ENCODE data around the gene CDH11. TPM values are rescaled to one million over a fixed set of nuclear protein-coding genes. Genes with fewer than 3 reads are reported as not detected.

Gene CDH11
- total and polyA plus RNA-seq, 10 of the 15 experiments (the other 5 are each of a cell fraction or from before 2014, with no cell fraction given) = 0.31 to 9.7 (median 0.87) TPM

DNA sequence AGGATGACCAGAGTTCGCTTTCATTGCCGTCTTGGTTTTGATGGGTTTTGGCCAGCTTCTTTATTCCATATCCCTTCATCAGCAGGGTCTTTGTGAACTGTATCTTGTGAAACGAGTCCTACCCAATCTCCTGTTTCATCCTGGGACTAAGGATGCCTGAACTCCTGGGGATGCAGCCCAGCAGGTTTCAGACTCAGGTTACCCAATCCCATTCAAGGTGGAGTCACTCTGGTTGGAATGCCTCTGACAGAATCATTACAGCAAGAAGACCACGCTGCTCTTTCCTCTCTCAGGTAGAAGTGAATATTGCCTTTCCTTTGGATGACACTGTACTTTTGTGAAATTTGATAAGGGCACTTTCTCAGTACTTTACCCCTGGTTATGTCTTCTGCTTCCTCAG lies 98.1 kb downstream of the CDH11 start:
- no peak for DNase-seq (ENCODE audit: low read depth, low spot score)
- no peaks in the 10 kb centered on the region for H3K27me3 ChIP-seq (replicated peaks in 1 of 2; ENCODE audit: control insufficient read depth in 2 of 2, insufficient read depth in 2 of 2, low read length in 1 of 2)
- H3K79me2 ChIP-seq (ENCODE audit: control insufficient read depth, insufficient read depth, low read length) = no peaks in the 10 kb centered on the region
- BruUV-seq (replicated peaks) = no TSS peak
- H2AFZ ChIP-seq (ENCODE audit: control insufficient read depth, low read depth, low read length) = no peak overlapping the region
- no peaks in the 10 kb centered on the region for H3K9me3 ChIP-seq (replicated peaks; ENCODE audit: control insufficient read depth, insufficient read depth, low read length)
- H3K4me3 ChIP-seq = no peak overlapping the region
- intact Hi-C loops (cut with micrococcal nuclease; ENCODE audit: unreplicated experiment) (no loop called here), in situ Hi-C loops (cut with MboI) (no loop called here)
- no peaks in the 10 kb centered on the region for H3K4me1 ChIP-seq (ENCODE audit: control insufficient read depth, insufficient read depth, low read length)
- WGBS (ENCODE audit: insufficient coverage, insufficient replicate concordance, low lambda C conversion rate, missing lambda C conversion rate) = 39% methylated on average over 4 of the region's 4 CpGs
- ChIA-PET SMC1A (ENCODE audit: uncharacterized antibody, unreplicated experiment) (interaction anchor here (1.4 kb wide), 1 partner anchor 8 kb away, joined by 5 read pairs; no protein-coding TSS in a partner anchor), CTCF (no interaction called here), RAD21 (ENCODE audit: unreplicated experiment) (no interaction called here), POLR2A (no interaction called here)
- H3K36me3 ChIP-seq (ENCODE audit: control insufficient read depth in 2 of 2, insufficient read depth in 2 of 2, low read length in 1 of 2) = no peaks in the 10 kb centered on the region
- no peak for ATAC-seq
- no peak overlapping the region for H3K9ac ChIP-seq (ENCODE audit: control insufficient read depth, insufficient read depth, low read length)
- H3K4me2 ChIP-seq (ENCODE audit: control insufficient read depth, insufficient read depth) = no peak overlapping the region
- FAIRE-seq = no peak
- H3K27ac ChIP-seq (ENCODE audit: control insufficient read depth, insufficient read depth) = no peak overlapping the region
- H4K20me1 ChIP-seq (ENCODE audit: control insufficient read depth, insufficient read depth) = no peaks in the 10 kb centered on the region
- TF ChIP-seq NR2F1 (conservative IDR thresholded peaks at IDR 0.05) = no peak
- no peak for TF ChIP-seq IRF5 (IDR thresholded peaks at IDR 0.05; ENCODE audit: borderline replicate concordance)
- no peak for TF ChIP-seq EED (IDR thresholded peaks at IDR 0.05; ENCODE audit: low read depth)
- TF ChIP-seq NFXL1 (IDR thresholded peaks at IDR 0.05; ENCODE audit: borderline replicate concordance) = no peak
- TF ChIP-seq IRF4 (IDR thresholded peaks at IDR 0.05; ENCODE audit: low read depth, low read length) = no peak
- no peak for TF ChIP-seq ATF7 (IDR thresholded peaks at IDR 0.05; ENCODE audit: low read depth)
- TF ChIP-seq NFYB (IDR thresholded peaks at IDR 0.05; ENCODE audit: insufficient read depth, low read depth, low read length) = no peak
- TF ChIP-seq FOXK2 (IDR thresholded peaks at IDR 0.05) = no peak
- TF ChIP-seq, protein P1, sequence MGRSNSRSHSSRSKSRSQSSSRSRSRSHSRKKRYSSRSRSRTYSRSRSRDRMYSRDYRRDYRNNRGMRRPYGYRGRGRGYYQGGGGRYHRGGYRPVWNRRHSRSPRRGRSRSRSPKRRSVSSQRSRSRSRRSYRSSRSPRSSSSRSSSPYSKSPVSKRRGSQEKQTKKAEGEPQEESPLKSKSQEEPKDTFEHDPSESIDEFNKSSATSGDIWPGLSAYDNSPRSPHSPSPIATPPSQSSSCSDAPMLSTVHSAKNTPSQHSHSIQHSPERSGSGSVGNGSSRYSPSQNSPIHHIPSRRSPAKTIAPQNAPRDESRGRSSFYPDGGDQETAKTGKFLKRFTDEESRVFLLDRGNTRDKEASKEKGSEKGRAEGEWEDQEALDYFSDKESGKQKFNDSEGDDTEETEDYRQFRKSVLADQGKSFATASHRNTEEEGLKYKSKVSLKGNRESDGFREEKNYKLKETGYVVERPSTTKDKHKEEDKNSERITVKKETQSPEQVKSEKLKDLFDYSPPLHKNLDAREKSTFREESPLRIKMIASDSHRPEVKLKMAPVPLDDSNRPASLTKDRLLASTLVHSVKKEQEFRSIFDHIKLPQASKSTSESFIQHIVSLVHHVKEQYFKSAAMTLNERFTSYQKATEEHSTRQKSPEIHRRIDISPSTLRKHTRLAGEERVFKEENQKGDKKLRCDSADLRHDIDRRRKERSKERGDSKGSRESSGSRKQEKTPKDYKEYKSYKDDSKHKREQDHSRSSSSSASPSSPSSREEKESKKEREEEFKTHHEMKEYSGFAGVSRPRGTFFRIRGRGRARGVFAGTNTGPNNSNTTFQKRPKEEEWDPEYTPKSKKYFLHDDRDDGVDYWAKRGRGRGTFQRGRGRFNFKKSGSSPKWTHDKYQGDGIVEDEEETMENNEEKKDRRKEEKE (IDR thresholded peaks at IDR 0.05) = no peak
- no peak for TF ChIP-seq BACH1 (IDR thresholded peaks at IDR 0.05; ENCODE audit: borderline replicate concordance)
- TF ChIP-seq CREM (IDR thresholded peaks at IDR 0.05; ENCODE audit: low read depth) = no peak
- TF ChIP-seq TARDBP (IDR thresholded peaks at IDR 0.05; ENCODE audit: borderline replicate concordance) = no peak
- no peak for TF ChIP-seq WRNIP1 (IDR thresholded peaks at IDR 0.05; ENCODE audit: borderline replicate concordance, low read depth, low read length)
- no peak for TF ChIP-seq MEF2B (IDR thresholded peaks at IDR 0.05; ENCODE audit: partially characterized antibody, poor library complexity, severe bottlenecking)
- TF ChIP-seq, protein P2, sequence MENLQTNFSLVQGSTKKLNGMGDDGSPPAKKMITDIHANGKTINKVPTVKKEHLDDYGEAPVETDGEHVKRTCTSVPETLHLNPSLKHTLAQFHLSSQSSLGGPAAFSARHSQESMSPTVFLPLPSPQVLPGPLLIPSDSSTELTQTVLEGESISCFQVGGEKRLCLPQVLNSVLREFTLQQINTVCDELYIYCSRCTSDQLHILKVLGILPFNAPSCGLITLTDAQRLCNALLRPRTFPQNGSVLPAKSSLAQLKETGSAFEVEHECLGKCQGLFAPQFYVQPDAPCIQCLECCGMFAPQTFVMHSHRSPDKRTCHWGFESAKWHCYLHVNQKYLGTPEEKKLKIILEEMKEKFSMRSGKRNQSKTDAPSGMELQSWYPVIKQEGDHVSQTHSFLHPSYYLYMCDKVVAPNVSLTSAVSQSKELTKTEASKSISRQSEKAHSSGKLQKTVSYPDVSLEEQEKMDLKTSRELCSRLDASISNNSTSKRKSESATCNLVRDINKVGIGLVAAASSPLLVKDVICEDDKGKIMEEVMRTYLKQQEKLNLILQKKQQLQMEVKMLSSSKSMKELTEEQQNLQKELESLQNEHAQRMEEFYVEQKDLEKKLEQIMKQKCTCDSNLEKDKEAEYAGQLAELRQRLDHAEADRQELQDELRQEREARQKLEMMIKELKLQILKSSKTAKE (IDR thresholded peaks at IDR 0.05; ENCODE audit: low read depth, poor library complexity, severe bottlenecking) = no peak
- TF ChIP-seq, protein P3, sequence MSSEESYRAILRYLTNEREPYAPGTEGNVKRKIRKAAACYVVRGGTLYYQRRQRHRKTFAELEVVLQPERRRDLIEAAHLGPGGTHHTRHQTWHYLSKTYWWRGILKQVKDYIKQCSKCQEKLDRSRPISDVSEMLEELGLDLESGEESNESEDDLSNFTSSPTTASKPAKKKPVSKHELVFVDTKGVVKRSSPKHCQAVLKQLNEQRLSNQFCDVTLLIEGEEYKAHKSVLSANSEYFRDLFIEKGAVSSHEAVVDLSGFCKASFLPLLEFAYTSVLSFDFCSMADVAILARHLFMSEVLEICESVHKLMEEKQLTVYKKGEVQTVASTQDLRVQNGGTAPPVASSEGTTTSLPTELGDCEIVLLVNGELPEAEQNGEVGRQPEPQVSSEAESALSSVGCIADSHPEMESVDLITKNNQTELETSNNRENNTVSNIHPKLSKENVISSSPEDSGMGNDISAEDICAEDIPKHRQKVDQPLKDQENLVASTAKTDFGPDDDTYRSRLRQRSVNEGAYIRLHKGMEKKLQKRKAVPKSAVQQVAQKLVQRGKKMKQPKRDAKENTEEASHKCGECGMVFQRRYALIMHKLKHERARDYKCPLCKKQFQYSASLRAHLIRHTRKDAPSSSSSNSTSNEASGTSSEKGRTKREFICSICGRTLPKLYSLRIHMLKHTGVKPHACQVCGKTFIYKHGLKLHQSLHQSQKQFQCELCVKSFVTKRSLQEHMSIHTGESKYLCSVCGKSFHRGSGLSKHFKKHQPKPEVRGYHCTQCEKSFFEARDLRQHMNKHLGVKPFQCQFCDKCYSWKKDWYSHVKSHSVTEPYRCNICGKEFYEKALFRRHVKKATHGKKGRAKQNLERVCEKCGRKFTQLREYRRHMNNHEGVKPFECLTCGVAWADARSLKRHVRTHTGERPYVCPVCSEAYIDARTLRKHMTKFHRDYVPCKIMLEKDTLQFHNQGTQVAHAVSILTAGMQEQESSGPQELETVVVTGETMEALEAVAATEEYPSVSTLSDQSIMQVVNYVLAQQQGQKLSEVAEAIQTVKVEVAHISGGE (CRISPR knock-in tag; IDR thresholded peaks at IDR 0.05) = no peak
- TF ChIP-seq CBX3 (IDR thresholded peaks at IDR 0.05; ENCODE audit: borderline replicate concordance, low read depth) = no peak

All from GM12878 (cell line).